GM18498 (cell line): ENCODE data around the gene DDX10.
"Not testable (repeated sequence)": the region's sequence is repeated elsewhere in the genome, so short reads cannot be mapped to it uniquely, and the experiment has no call there.

Experiments
- ATAC-seq: cut with Tn5 transposase; IDR thresholded peaks from one replicate; pipeline ENCODE4 v1.9.1; 2021; ENCODE audit warnings: mild to moderate bottlenecking, moderate library complexity; ENCODE audit not compliant: unreplicated experiment

DDX10 gene

GRCh38 chr11:108713076-108713790, 48.4 kb downstream of the DDX10 start:
- ATAC-seq, result no peak

GRCh38 chr11:108715239-108715638, 50.4 kb downstream of the DDX10 start:
- ATAC-seq, result no peak

GRCh38 chr11:108718466-108718865, 53.6 kb downstream of the DDX10 start:
- ATAC-seq, result no peak

GRCh38 chr11:108724974-108725689, 60.3 kb downstream of the DDX10 start:
- no peak for ATAC-seq

- no peak for ATAC-seq
Observed at GRCh38 chr11:108726077-108726800, 61.4 kb downstream of the DDX10 start.

- ATAC-seq, result no peak
Observed at GRCh38 chr11:108727665-108728064, 62.8 kb downstream of the DDX10 start.

- ATAC-seq, result no peak
Observed at GRCh38 chr11:108729227-108729871, 64.5 kb downstream of the DDX10 start.

- ATAC-seq, result no peak
Observed at GRCh38 chr11:108732395-108732794, 67.5 kb downstream of the DDX10 start.

- peak; percentile 91 for ATAC-seq
Observed at GRCh38 chr11:108733479-108734116, 68.7 kb downstream of the DDX10 start.

- ATAC-seq, result no peak
Observed at GRCh38 chr11:108734283-108734682, 69.4 kb downstream of the DDX10 start.

- no peak for ATAC-seq
Observed at GRCh38 chr11:108734956-108735559, 70.2 kb downstream of the DDX10 start.

GRCh38 chr11:108740132-108740531, 75.3 kb downstream of the DDX10 start:
- not testable (repeated sequence) for ATAC-seq

- no peak for ATAC-seq
Observed at GRCh38 chr11:108743851-108744250, 79.0 kb downstream of the DDX10 start.

- no peak for ATAC-seq
Observed at GRCh38 chr11:108748968-108749367, 84.1 kb downstream of the DDX10 start.

- ATAC-seq, result peak; percentile 65
Observed at GRCh38 chr11:108751444-108751843, 86.6 kb downstream of the DDX10 start.

GRCh38 chr11:108752297-108752751, 87.5 kb downstream of the DDX10 start:
- ATAC-seq, result peak; percentile 26

- no peak for ATAC-seq
Observed at GRCh38 chr11:108754901-108755625, 90.2 kb downstream of the DDX10 start.

GRCh38 chr11:108757630-108758029, 92.8 kb downstream of the DDX10 start:
- no peak for ATAC-seq

- no peak for ATAC-seq
Observed at GRCh38 chr11:108758458-108758857, 93.6 kb downstream of the DDX10 start.
